Activated CD8-positive, alpha-beta memory T cell treated with anti-CD3 and anti-CD28 coated beads for 4 hours (primary cell): Measurements from ENCODE around the gene IL6ST.
"Not testable (repeated sequence)": the region's sequence is repeated elsewhere in the genome, so short reads cannot be mapped to it uniquely, and the experiment has no call there.

Experiments
- DNase-seq, 2 donors: peaks; one replicate each; pipeline ENCODE4 v3.0.0-alpha.2; 2020; ENCODE audit warnings: low read depth in 2 of 2

Gene IL6ST

GRCh38 chr5:56004874-56005273, 10.1 kb upstream of the IL6ST start:
- no peak for DNase-seq

- no peak for DNase-seq
Measured at GRCh38 chr5:56003679-56004078, 8.9 kb upstream of the IL6ST start.

- DNase-seq, result no peak
Measured at GRCh38 chr5:56003179-56003578, 8.4 kb upstream of the IL6ST start.

- no peak for DNase-seq
Measured at GRCh38 chr5:56002303-56002702, 7.5 kb upstream of the IL6ST start.

- not testable (repeated sequence) for DNase-seq
Measured at GRCh38 chr5:56000221-56000620, 5.5 kb upstream of the IL6ST start.

GRCh38 chr5:55998966-55999365, 4.2 kb upstream of the IL6ST start:
- no peak for DNase-seq

GRCh38 chr5:55997742-55998351, 3.1 kb upstream of the IL6ST start:
- no peak for DNase-seq

- peak; percentile 90 to 92 for DNase-seq
Measured at GRCh38 chr5:55994998-55995914, 493 bp upstream of the IL6ST start.

- no peak for DNase-seq
Measured at GRCh38 chr5:55993731-55994494, 850 bp downstream of the IL6ST start.

GRCh38 chr5:55993013-55993412, 1.8 kb downstream of the IL6ST start:
- no peak for DNase-seq

GRCh38 chr5:55991768-55992486, 2.8 kb downstream of the IL6ST start:
- no peak for DNase-seq

GRCh38 chr5:55990895-55991294, 3.9 kb downstream of the IL6ST start:
- not testable (repeated sequence) for DNase-seq

GRCh38 chr5:55989860-55990259, 4.9 kb downstream of the IL6ST start:
- no peak for DNase-seq

GRCh38 chr5:55988979-55989638, 5.7 kb downstream of the IL6ST start:
- no peak for DNase-seq

GRCh38 chr5:55988428-55988827, 6.3 kb downstream of the IL6ST start:
- DNase-seq, result not testable (repeated sequence)

GRCh38 chr5:55986931-55987330, 7.8 kb downstream of the IL6ST start:
- DNase-seq, result no peak

- no peak for DNase-seq
Measured at GRCh38 chr5:55985181-55985580, 9.6 kb downstream of the IL6ST start.

GRCh38 chr5:55983986-55984385, 10.8 kb downstream of the IL6ST start:
- no peak for DNase-seq

GRCh38 chr5:55982957-55983381, 11.8 kb downstream of the IL6ST start:
- DNase-seq, result no peak

GRCh38 chr5:55973296-55973695, 21.5 kb downstream of the IL6ST start:
- no peak for DNase-seq

GRCh38 chr5:55969956-55970355, 24.8 kb downstream of the IL6ST start:
- DNase-seq, result no peak
